GM19438 (cell line): ENCODE data around the gene ARHGEF2.
"Not testable (repeated sequence)": the region's sequence is repeated elsewhere in the genome, so short reads cannot be mapped to it uniquely, and the experiment has no call there.

Experiments used
- ATAC-seq: cut with Tn5 transposase; IDR thresholded peaks from one replicate; pipeline ENCODE4 v1.9.1; 2021; ENCODE audit warnings: low read depth; ENCODE audit not compliant: unreplicated experiment

ARHGEF2 gene

GRCh38 chr1:155993595-155993994 is 15.2 kb upstream of the ARHGEF2 start:
- no peak for ATAC-seq

DNA sequence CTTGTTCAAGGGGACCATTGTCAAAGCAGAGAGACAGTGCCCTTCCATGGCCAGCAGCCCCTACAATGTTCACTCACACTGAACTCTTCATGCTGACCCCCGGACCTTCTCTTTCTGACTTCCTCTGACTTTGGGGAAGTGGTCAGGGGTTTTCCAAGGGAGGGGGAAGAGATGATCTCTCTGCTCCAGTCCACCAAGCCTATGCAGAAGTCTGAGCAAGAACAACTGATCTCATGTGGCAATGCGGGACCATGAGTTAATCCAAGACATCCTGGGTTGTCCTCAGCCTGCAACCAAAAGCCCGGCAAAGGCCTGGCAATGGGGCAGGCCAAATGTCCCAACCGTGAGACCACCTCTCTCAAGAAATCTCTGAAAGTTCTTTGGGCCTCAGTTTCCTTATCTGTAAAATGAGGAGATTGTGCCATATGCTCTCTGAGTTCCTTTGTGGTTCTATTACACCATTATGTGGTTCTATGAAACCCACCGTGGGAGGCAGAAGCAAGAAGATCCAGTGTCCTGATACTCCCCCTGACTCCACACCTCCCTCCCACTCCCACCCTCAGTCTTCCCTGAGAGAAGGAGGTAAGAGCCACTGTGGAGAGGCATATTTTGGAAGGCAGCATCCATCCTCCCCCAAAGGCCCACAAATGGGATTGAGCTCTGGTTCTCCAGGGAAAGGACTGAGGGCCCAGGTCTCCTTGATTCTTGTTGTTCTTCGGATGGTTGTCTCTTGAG is 11.8 kb upstream of the ARHGEF2 start:
- ATAC-seq: no peak

DNA sequence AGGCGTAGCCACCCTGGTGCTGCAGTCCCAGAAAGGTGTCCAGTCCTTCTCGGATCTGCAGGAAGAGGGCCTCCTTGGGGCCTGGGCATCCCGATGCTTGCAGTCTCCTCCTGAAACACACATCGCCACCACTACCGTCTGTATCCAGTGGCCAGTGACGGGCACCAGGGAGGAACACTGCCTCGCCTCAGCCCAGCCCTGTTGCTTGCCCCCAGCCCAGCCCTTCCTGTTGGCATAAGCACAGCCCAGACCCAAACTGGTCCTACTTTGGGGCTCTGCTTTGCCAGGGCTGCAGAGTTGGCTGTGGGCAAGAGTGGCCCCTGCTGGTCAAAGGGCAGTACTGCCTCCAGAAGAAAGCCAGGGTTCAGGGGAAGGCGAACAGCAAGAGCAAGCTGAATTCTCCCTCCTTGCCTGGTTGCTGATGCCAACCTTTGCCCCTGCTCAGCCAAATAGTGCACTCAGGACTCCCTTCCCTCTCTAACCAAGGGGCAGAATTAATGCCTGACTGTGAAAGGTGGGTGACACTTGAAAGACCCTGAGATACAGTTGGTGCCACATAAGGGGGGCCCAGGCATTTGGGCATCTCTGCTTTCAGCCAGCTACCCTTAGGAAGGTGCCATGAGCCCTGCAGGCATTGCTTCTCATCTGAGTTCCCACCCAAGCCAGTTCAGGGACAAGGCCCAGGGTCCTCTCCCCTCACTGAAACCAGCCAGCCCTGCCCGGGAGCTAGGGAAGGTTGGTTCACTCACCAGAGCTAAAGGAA is 11.1 kb upstream of the ARHGEF2 start:
- ATAC-seq: no peak

DNA sequence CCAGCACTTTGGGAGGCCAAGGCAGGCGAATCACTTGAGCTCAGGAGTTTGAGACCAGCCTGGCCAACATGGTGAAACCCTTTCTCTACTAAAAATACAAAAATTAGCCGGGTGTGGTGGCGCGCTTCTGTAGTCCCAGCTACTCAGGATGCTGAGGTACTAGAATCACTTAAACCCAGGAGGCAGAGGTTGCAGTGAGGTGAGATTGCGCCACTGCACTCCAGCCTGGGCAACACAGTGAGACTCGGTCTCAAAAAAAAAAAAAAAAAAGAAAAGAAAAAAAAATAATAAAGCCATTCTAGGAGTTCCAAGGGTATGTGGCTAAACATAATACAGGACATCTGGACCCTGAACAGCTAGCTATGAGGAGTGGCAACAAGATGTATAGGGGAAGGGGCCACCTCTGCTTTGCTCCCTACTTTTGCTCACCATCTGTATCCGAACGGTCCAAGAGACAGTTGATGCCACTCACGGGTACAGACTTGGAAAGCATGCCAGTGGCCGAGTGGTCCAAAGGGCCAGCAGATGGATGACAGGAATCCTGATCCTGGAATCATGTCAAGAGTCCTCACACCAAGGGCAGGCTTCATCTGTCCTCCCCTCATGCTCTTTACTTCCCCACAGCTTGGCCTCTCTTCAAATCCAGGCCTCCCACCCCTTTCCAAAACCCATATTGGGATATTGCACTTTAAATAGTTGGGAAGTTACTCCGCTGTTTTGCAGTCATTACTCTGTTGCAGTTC is 6.7 kb upstream of the ARHGEF2 start:
- ATAC-seq: not testable (repeated sequence)

DNA sequence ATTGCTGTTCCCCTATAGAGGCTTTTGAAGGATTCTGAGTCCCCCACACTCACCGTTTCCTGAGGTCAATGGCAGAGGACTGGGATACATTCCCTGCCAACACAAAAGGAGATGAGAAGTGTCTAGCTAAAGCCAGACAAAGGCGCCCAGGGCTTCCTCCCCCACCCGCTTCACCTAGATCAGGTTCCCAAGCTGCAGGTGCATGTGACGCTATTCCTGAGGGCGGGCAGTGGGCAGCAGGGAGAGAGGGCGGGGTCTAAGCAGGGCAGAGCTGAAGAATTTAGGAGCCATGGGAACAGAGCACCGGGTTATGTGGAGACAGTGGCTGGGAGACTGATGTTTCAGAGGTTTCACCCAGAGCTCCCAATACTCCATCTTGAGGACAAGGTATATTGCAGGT is 6.0 kb upstream of the ARHGEF2 start:
- ATAC-seq: no peak

GRCh38 chr1:155983191-155984024 is 5.1 kb upstream of the ARHGEF2 start:
- no peak for ATAC-seq

DNA sequence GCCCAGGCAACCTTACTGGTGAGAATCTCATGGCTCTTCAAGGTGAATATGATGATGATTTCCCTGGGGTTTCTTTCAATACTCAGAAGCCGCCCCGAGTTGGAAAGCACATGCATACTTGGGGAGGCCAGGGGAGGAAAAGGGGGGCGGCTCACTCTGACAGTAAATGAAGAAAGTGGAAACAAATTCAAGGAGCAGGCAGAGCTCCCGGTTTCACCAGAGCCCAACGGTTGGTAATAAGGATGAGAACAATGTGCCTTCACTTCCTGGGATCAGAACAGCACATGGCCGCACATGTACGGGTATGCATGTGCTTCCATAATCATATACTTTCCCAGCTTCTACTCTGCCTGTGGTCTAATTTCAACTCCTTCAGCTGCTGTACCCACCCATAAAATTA is 3.8 kb upstream of the ARHGEF2 start:
- ATAC-seq: no peak

DNA sequence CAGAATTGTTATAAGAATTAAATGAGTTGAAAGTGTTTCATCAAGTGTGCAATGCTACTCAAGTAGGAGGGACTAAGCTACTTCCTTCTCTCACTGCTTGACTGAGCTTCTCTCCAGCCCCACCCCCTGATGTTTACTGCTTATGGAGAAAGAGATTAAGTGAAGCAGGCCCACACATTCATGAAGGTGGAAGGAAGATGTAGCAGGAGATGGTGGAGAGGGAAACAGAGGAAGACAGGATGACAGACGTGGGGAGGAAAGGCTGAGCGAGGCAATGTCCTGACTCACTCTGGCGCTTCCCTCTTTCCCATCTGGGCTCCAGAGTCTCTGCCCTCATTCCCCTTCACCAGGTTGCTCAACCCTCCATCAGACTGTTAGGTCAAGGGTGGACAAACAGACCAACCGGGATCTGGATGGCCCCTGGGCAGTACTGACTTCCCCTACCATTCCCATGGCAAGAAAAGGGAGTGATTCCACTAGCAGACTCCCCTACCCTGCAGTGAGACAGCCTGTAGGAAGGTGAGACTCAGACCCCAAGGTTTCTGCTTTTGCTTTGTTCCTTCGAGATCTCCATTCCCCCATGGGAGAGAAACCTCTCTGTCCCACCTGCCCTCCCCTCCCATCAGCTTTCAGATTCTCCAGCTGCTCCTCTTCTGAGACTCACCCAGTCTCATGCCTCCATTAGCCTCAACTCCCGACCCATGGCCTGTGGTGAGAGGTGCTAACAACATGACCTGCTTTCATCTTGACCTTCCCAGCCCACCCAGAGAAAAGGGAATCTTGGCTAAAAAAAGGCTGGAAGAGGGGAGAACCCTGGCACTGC is 3.1 kb upstream of the ARHGEF2 start:
- ATAC-seq: no peak

DNA sequence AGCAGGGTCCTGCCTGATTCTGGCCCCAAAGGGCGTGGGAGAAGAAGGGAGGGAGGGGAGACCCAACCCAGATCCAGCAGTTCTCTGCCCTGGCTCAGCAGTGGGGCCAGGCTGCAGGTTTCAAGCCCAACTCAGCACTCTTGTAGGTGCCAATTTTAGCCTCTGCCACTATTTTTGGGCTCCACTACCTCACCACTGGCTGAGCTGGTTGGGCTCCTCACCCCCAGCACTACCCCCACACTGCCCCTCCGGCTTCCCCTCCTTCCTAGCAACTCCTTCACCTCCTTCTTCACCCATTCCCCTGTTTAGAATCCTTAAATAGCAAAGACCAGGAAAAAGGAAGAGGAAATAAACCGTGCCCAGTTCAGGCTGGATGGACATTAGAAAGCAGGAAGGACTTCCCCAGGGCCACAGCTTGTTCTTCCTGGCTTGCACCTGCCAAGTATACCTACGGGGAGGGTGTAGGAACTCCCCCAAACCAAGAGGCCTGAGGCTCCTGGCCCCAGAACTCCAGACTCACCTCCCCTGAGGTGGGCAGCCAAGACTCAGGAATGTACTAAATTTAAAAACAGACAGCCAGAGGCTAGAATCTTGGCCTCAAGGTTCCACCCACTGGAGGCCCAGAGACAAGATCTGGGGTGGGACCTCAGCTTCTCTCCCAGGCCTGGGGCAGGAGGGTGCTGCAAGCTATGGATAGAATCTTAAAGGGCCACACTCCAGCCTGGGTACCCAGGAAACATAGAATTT is 1.4 kb upstream of the ARHGEF2 start:
- no peak for ATAC-seq

DNA sequence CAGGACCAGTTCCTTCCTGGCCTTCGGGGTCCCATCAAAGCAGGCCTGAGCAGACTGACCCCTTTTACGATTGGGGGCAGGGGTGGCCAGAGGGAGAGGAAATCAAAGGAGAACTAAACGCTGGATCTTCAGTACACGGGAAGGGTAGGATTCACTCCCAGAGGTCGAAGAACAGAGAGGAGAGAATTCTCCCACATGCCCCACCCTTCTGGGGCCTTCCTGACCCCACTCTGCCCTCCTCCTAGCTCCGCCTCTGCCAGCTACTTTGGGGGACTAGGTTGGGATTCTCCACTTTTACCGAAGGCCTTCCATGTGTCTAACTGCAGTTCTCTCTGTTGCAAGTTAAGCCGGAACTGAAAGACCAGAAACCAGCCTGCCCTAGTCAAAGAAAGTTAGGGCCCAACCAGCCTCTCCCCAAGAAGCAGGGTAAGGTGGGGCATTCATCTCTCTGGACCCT is 654 bp upstream of the ARHGEF2 start:
- ATAC-seq: no peak

DNA sequence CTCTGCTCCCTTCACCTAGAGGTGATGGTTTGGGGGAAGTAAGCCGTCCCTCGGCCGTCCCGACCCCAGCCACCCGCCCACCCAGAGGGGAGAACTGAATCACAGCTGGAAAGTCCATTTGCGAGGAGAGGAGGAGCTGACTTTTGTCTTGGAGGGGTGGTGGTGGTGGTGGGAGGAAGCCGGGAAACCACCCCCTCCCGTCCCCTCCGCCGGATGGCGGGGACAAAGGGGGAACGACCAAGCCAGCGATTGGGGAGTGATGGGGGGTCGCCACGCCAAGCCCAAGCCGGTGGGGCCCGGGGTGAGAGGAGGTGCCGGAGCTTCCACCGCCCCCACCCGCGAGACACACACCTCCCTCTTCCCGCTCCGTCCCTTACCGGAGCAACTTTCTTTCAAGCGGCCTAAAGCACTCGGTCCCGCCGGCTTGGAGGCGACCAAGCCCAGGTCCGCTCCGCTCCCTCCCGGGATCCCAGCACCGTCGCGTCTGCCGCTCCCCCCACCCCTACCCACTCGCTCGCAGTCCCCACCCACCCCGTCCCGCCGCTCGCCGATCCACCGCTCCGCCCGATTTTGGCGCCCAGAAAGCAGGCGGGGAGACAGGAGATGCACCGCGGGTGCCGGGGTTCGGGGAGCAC is 540 bp downstream of the ARHGEF2 start:
- no peak for ATAC-seq

- ATAC-seq: no peak
Measured at GRCh38 chr1:155976913-155977689, 1.2 kb downstream of the ARHGEF2 start.

GRCh38 chr1:155976062-155976912 is 2.1 kb downstream of the ARHGEF2 start:
- ATAC-seq: no peak

DNA sequence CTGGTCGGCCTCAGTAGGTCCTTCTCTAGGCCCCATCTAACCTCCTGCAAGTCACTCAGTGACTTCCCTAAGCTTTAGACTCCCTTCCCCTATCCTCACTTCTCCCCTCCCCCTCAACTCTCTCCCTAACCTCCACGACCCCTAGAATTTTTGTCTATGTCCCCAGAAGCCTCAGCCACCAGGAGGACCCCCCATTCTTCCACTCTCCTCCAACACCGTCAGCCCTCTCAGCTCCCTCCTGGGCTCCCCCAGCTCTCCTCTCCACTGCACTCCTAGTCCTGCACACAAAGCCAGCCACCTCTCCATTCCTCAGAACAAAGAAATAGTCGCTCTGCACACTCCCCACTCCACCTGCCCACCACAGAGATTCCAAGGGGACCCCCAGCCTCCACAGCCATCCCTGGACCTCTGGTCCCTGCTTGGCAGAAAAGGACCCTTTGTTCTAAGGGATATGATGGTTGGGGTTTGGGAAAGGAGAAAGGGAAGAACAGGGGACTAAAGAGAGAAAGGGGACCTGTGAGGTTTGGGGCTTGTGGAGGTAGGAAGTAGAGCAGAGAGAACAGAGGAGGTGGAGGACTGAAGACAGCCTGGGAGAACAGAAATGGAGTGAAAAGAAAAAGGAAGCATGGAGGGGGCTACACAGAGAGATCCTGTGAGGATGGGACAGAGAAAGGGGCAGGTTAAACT is 2.8 kb downstream of the ARHGEF2 start:
- no peak for ATAC-seq

DNA sequence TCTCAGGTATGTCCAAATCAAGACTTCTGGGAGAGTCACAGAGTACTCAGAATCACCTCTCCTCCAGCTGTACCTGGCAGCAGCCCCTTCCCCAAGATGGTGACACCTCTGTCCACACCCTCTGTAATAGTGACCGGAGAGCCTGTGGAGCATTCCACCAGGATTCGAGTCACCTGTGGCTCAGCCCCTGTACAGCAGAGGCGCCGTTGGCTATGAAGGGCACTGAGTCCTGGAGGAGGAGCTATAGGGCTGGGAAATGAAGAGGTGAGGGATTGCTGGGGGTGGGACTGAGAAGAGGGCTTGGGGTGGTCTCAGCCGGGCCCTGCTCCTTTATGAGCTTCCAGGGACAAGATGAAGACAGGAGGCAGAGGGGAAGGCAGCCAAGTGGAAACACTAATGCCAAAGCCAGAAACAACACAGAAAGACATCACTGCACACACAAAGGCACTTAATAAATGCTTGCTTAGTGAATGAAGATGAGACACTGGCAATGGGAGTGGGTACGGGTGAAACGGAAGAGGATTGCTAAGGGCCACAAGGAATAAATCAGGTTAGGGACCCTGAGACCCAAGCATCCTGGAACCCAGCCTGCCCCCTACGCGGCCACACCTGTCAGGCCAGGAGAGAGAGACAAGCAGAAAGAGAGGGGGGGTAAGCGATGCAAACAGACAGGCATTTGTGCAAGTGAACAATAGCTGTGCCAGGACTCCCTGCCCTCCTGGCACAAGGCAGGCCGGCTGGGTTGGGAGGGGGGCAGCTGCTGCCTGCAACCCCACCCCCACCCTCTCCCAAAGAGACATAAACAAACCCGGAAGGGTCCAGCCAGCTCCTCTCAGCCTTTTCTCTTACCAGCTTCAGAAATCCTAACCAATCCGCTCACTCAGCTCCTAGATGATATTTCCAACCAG is 3.9 kb downstream of the ARHGEF2 start:
- no peak for ATAC-seq
